GM12878 (cell line): ENCODE results near the gene RCL1. TPM values are rescaled to one million over a fixed set of nuclear protein-coding genes. Genes with fewer than 3 reads are reported as not detected.

ENCODE experiments used
- ATAC-seq: fragments of 200-7000 bp; cut with Tn5 transposase; 3 replicates; pipeline ENCODE4 v1.9.1; 2020; ENCODE audit warnings: mild to moderate bottlenecking, moderate library complexity
- BruUV-seq: library from RNA; stranded (reverse); fragments of 400-500 nt; replicated peaks from 2 replicates; lab custom pipeline; 2021; lab: Mats Ljungman, UMichigan
- CTCF ChIA-PET: fragments of 300-600 bp; sonication (Branson Sonifier 250); formaldehyde crosslinking; extraction: SDS; loops from one replicate; lab custom pipeline; 2021; ENCODE audit warnings: inconsistent platforms; lab: Yijun Ruan, JAX
- POLR2A ChIA-PET: fragments of 350-600 bp; formaldehyde crosslinking; extraction: SDS; loops from one replicate; lab custom pipeline; 2021; ENCODE audit warnings: inconsistent platforms; lab: Charles Lee
- RAD21 ChIA-PET: fragments of 300-600 bp; sonication (Branson Sonifier 250); formaldehyde crosslinking; loops from one replicate; lab custom pipeline; 2023; ENCODE audit warnings: antibody characterized with exemption; ENCODE audit not compliant: unreplicated experiment; lab: Charles Lee
- SMC1A ChIA-PET: fragments of 300-600 bp; sonication (Branson Sonifier 250); formaldehyde crosslinking; loops from one replicate; lab custom pipeline; 2023; ENCODE audit not compliant: unreplicated experiment, uncharacterized antibody; lab: Charles Lee
- DNase-seq: peaks from one replicate; pipeline ENCODE4 v3.0.0-alpha.2; 2011; ENCODE audit warnings: low read depth, low spot score
- FAIRE-seq: peaks from 3 replicates; lab custom pipeline; 2011; peaks lifted over from hg19 to GRCh38; lab: Jason Lieb, UNC
- H2AFZ ChIP-seq: 2 replicates; pipeline ENCODE4 v1.6.0; 2011; ENCODE audit warnings: low read depth, low read length, control low read depth; ENCODE audit not compliant: control insufficient read depth
- H3K27ac ChIP-seq: 2 replicates; pipeline ENCODE4 v1.5.1; 2011; ENCODE audit warnings: control low read depth; ENCODE audit not compliant: control insufficient read depth, insufficient read depth
- H3K27me3 ChIP-seq, 2 experiments: replicated peaks in 1 of 2; 2 replicates each; pipeline versions ENCODE4 v1.6.0 to v1.6.1; 2011; ENCODE audit warnings: low read length in 1 of 2; ENCODE audit not compliant: control insufficient read depth in 2 of 2, insufficient read depth in 2 of 2
- H3K36me3 ChIP-seq, 2 experiments: 2 replicates each; pipeline ENCODE4 v1.5.1; 2011; ENCODE audit warnings: low read length in 1 of 2; ENCODE audit not compliant: control insufficient read depth in 2 of 2, insufficient read depth in 2 of 2
- H3K4me1 ChIP-seq: 2 replicates; pipeline ENCODE4 v1.6.1; 2011; ENCODE audit warnings: mild to moderate bottlenecking, low read length, moderate library complexity, mixed read lengths; ENCODE audit not compliant: control insufficient read depth, insufficient read depth
- H3K4me2 ChIP-seq: 2 replicates; pipeline ENCODE4 v1.6.0; 2011; ENCODE audit warnings: control low read depth; ENCODE audit not compliant: control insufficient read depth, insufficient read depth
- H3K4me3 ChIP-seq: fragments of 200-600 bp; sonication (generic); 2 replicates; pipeline ENCODE4 v1.5.1; 2016
- H3K79me2 ChIP-seq: 2 replicates; pipeline ENCODE4 v1.6.0; 2011; ENCODE audit warnings: low read length; ENCODE audit not compliant: control insufficient read depth, insufficient read depth
- H3K9ac ChIP-seq: 2 replicates; pipeline ENCODE4 v1.8.0; 2011; ENCODE audit warnings: low read length, control low read depth, mixed read lengths; ENCODE audit not compliant: control insufficient read depth, insufficient read depth
- H3K9me3 ChIP-seq: replicated peaks from 3 replicates; pipeline ENCODE4 v1.5.1; 2011; ENCODE audit warnings: mild to moderate bottlenecking, low read length; ENCODE audit not compliant: control insufficient read depth, insufficient read depth
- H4K20me1 ChIP-seq: 2 replicates; pipeline ENCODE4 v1.6.0; 2011; ENCODE audit not compliant: control insufficient read depth, insufficient read depth
- EGR1 ChIP-seq, 2 experiments: IDR thresholded peaks; 1 replicate in 1 of 2; 2 replicates in 1 of 2; pipeline ENCODE4 v1.6.1; 2011 to 2012; ENCODE audit warnings: low read depth in 2 of 2, low read length in 2 of 2, borderline replicate concordance in 1 of 2, mild to moderate bottlenecking in 1 of 2, moderate library complexity in 1 of 2
- HDAC2 ChIP-seq: fragments of 200-600 bp; sonication (generic); IDR thresholded peaks from 2 replicates; pipeline ENCODE4 v1.6.1; 2017
- IRF4 ChIP-seq: IDR thresholded peaks from 2 replicates; pipeline ENCODE4 v1.6.1; 2011; ENCODE audit warnings: low read depth, low read length
- MEF2A ChIP-seq: IDR thresholded peaks from 2 replicates; pipeline ENCODE4 v1.6.1; 2011; ENCODE audit warnings: low read depth, mild to moderate bottlenecking, low read length, moderate library complexity; ENCODE audit not compliant: insufficient read depth
- MTA2 ChIP-seq: fragments of 450-650 bp; IDR thresholded peaks from 2 replicates; pipeline ENCODE4 v1.6.1; 2016; ENCODE audit warnings: low read depth, mild to moderate bottlenecking, moderate library complexity
- POLR2A ChIP-seq: IDR thresholded peaks from 2 replicates; pipeline ENCODE4 v1.6.1; 2011; ENCODE audit warnings: low read depth, mild to moderate bottlenecking, low read length
- RAD51 ChIP-seq: fragments of 450-650 bp; IDR thresholded peaks from 2 replicates; pipeline ENCODE4 v1.6.1; 2016; ENCODE audit warnings: moderate library complexity, mild to moderate bottlenecking, inconsistent platforms
- SMAD1 ChIP-seq: fragments of 450-650 bp; IDR thresholded peaks from 2 replicates; pipeline ENCODE4 v1.6.1; 2018; ENCODE audit warnings: mild to moderate bottlenecking, low read depth; ENCODE audit not compliant: partially characterized antibody
- SMAD5 ChIP-seq: IDR thresholded peaks from 2 replicates; pipeline ENCODE4 v1.6.1; 2016; ENCODE audit warnings: antibody characterized with exemption, low read depth
- TARDBP ChIP-seq: IDR thresholded peaks from 2 replicates; pipeline ENCODE4 v1.6.1; 2016; ENCODE audit warnings: borderline replicate concordance
- ZBTB33 ChIP-seq: fragments of 450-650 bp; IDR thresholded peaks from 2 replicates; pipeline ENCODE4 v1.6.1; 2017; ENCODE audit warnings: mild to moderate bottlenecking
- WGBS: methylation state at CpG from one replicate; pipeline ENCODE4 v1.1.6; 2016; ENCODE audit warnings: low lambda C conversion rate; ENCODE audit not compliant: insufficient replicate concordance, insufficient coverage; ENCODE audit errors: missing lambda C conversion rate; 5-methylcytosine and 5-hydroxymethylcytosine counted together
- in situ Hi-C: fragments of 300-500 bp; cut with MboI; formaldehyde crosslinking; loops from 9 replicates; pipeline ENCODE4 v1.14.3; 2018; ENCODE audit warnings: mixed read lengths
- intact Hi-C: fragments of 100-400 bp; cut with micrococcal nuclease; formaldehyde crosslinking; loops from one replicate; pipeline ENCODE4 v1.14.2; 2022; ENCODE audit not compliant: unreplicated experiment
- microRNA-seq: library from miRNA; unstranded; fragments of <30 nt; microRNA quantifications from one replicate; pipeline ENCODE4, GENCODE V29; 2018
- polyA plus RNA-seq, 11 experiments: library from polyadenylated mRNA; depleted of rRNA in 4 of 11; unstranded in 6 of 11; stranded (reverse) in 5 of 11; fragments of >200 nt; fragmentation: Nextera tagmentation in 4 of 11; fragmentation: Illumina TruSeq in 1 of 11; extraction: Ambion mirVana in 4 of 11; extraction: Trizol in 1 of 11; gene quantifications; 1 replicate in 1 of 11; 2 replicates in 10 of 11; pipeline versions ENCODE4 v1.2.1 to v1.2.3, GENCODE V29; 2011 to 2016; ENCODE audit warnings: inconsistent platforms in 2 of 11, missing spikeins in 2 of 11, low read depth in 1 of 11
- small RNA-seq: library from RNA; depleted of rRNA; stranded (forward); fragments of <200 nt; gene quantifications from one replicate; pipeline ENCODE3, GENCODE V24; 2014
- total RNA-seq, 4 experiments: library from RNA; depleted of rRNA in 3 of 4; stranded (reverse); fragments of >200 nt in 3 of 4; fragmentation: Illumina TruSeq in 1 of 4; extraction: Trizol in 1 of 4; gene quantifications; 2 replicates each; pipeline versions ENCODE4 v1.2.1 to v1.2.3, GENCODE V29; 2013 to 2021
- TF ChIP-seq, protein P1 (sequence below): fragments of 450-650 bp; IDR thresholded peaks from 2 replicates; pipeline ENCODE4 v1.6.1; 2018; ENCODE audit warnings: mild to moderate bottlenecking, low read depth, moderate library complexity; ENCODE audit not compliant: partially characterized antibody

RCL1 gene
- total and polyA plus RNA-seq, 10 of the 15 experiments (the other 5 are each of a cell fraction or from before 2014, with no cell fraction given): 21.1 to 46.8 (median 30.5) TPM

DNA sequence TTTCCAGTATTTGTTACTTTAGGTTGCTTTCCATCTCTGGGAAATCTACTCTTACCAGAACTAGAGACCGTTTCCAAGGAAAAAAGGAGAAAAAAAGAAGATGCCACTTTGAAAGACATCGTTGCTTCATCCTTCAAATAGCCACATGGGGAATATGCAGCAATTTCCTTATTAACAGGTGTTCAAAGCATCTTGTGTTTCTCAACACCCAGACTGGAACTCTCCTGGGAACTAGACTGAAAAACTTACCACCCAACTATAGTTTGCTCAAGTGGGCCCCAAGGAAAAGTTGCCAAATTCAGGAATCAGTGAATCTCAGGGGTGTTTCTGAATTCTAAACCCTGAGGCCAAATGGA is 112.4 kb downstream of the RCL1 start:
- H3K36me3 ChIP-seq: no peaks in the 10 kb centered on the region
- no peak for TF ChIP-seq SMAD1
- no peak for TF ChIP-seq SMAD5
- TF ChIP-seq, protein P1, sequence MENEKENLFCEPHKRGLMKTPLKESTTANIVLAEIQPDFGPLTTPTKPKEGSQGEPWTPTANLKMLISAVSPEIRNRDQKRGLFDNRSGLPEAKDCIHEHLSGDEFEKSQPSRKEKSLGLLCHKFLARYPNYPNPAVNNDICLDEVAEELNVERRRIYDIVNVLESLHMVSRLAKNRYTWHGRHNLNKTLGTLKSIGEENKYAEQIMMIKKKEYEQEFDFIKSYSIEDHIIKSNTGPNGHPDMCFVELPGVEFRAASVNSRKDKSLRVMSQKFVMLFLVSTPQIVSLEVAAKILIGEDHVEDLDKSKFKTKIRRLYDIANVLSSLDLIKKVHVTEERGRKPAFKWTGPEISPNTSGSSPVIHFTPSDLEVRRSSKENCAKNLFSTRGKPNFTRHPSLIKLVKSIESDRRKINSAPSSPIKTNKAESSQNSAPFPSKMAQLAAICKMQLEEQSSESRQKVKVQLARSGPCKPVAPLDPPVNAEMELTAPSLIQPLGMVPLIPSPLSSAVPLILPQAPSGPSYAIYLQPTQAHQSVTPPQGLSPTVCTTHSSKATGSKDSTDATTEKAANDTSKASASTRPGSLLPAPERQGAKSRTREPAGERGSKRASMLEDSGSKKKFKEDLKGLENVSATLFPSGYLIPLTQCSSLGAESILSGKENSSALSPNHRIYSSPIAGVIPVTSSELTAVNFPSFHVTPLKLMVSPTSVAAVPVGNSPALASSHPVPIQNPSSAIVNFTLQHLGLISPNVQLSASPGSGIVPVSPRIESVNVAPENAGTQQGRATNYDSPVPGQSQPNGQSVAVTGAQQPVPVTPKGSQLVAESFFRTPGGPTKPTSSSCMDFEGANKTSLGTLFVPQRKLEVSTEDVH: no peak
- no peak for TF ChIP-seq TARDBP
- TF ChIP-seq HDAC2: no peak
- no peak for TF ChIP-seq IRF4
- TF ChIP-seq EGR1 (IDR thresholded peaks at IDR 0.05; ENCODE audit: borderline replicate concordance in 1 of 2, low read depth in 2 of 2, low read length in 2 of 2): no peak
- TF ChIP-seq POLR2A: no peak
- no peak for TF ChIP-seq RAD51
- no peak for TF ChIP-seq MEF2A
- no peak for TF ChIP-seq ZBTB33
- no peak for TF ChIP-seq MTA2
- no peaks in the 10 kb centered on the region for H3K9me3 ChIP-seq
- 0 out of 2 replicates have a peak, but pooled peaks cover 4% of the 10 kb centered on the region for H3K4me1 ChIP-seq
- ATAC-seq: no peak
- intact Hi-C loops: no loop called here
- DNase-seq: no peak
- no peaks in the 10 kb centered on the region for H3K79me2 ChIP-seq
- ChIA-PET CTCF (no interaction called here), RAD21 (no interaction called here), SMC1A (no interaction called here), POLR2A (no interaction called here)
- no peak overlapping the region for H3K9ac ChIP-seq
- 36% methylated on average over 2 of the region's 2 CpGs for WGBS
- no peaks in the 10 kb centered on the region for H4K20me1 ChIP-seq
- no peak overlapping the region for H3K27ac ChIP-seq
- BruUV-seq: no TSS peak
- no peaks in the 10 kb centered on the region for H3K27me3 ChIP-seq
- in situ Hi-C loops: no loop called here
- no peak overlapping the region for H3K4me3 ChIP-seq
- FAIRE-seq: no peak
- H3K4me2 ChIP-seq: no peak overlapping the region
- no peak overlapping the region for H2AFZ ChIP-seq

Small RNA genes lying within 50 kb of the gene (microRNA-seq; reads per million reads assigned to microRNA genes)
- 151 reads per million, percentile 78 among the genes with 10 or more reads in this experiment for gene MIR101-2

Small RNA genes lying within 50 kb of the gene (small RNA-seq; reads per million reads assigned to genes)
- not detected for gene AL158147.1
- not detected for gene MIR101-2

Other genes starting within 250 kb of the RCL1 start
- 6.0 and 6.5 TPM in 2 replicates for gene PLPP6, start 130.7 kb upstream of the RCL1 start, total RNA-seq (2014; rRNA removed)
- gene PLPP6, start 130.7 kb upstream of the RCL1 start, total RNA-seq (2014; rRNA removed; fragmentation: Illumina TruSeq; extraction: Trizol): 5.2 and 5.7 TPM in 2 replicates
- 7.1 and 8.0 TPM in 2 replicates for gene PLPP6, start 130.7 kb upstream of the RCL1 start, total RNA-seq (2021)
- 5.0 and 5.7 TPM in 2 replicates for gene PLPP6, start 130.7 kb upstream of the RCL1 start, polyA plus RNA-seq (2011; rRNA removed)
- 7.9 and 9.6 TPM in 2 replicates for gene PLPP6, start 130.7 kb upstream of the RCL1 start, polyA plus RNA-seq (2014; fragmentation: Illumina TruSeq; extraction: Trizol)
- 1 to 10 TPM; 1.6 to 3.5 TPM for gene PLPP6, start 130.7 kb upstream of the RCL1 start, polyA plus RNA-seq (2014; fragmentation: Nextera tagmentation; extraction: Ambion mirVana)
- 7.2 and 7.7 TPM in 2 replicates for gene PLPP6, start 130.7 kb upstream of the RCL1 start, polyA plus RNA-seq (2014; rRNA removed)
- 10 to 100 TPM; 10.1 to 11.3 TPM for gene PLPP6, start 130.7 kb upstream of the RCL1 start, polyA plus RNA-seq (2016; fragmentation: Nextera tagmentation; extraction: Ambion mirVana)
- gene SPATA6L, start 126.5 kb upstream of the RCL1 start, total RNA-seq (2014; rRNA removed): 1.2 and 1.6 TPM in 2 replicates
- 0.89 and 1.1 TPM in 2 replicates for gene SPATA6L, start 126.5 kb upstream of the RCL1 start, total RNA-seq (2014; rRNA removed; fragmentation: Illumina TruSeq; extraction: Trizol)
- 1.6 and 2.1 TPM in 2 replicates for gene SPATA6L, start 126.5 kb upstream of the RCL1 start, total RNA-seq (2021)
- gene SPATA6L, start 126.5 kb upstream of the RCL1 start, polyA plus RNA-seq (2011; rRNA removed): 0.37 and 0.42 TPM in 2 replicates
- gene SPATA6L, start 126.5 kb upstream of the RCL1 start, polyA plus RNA-seq (2014; fragmentation: Illumina TruSeq; extraction: Trizol): 0.48 and 0.68 TPM in 2 replicates
- 1 to 10 TPM in 1 of 2 experiments, under 1 TPM in 1; 0.88 to 1.3 TPM for gene SPATA6L, start 126.5 kb upstream of the RCL1 start, polyA plus RNA-seq (2014; fragmentation: Nextera tagmentation; extraction: Ambion mirVana)
- gene SPATA6L, start 126.5 kb upstream of the RCL1 start, polyA plus RNA-seq (2014; rRNA removed): 0.94 and 2.0 TPM in 2 replicates
- gene SPATA6L, start 126.5 kb upstream of the RCL1 start, polyA plus RNA-seq (2016; fragmentation: Nextera tagmentation; extraction: Ambion mirVana): 1 to 10 TPM in 1 of 2 experiments, under 1 TPM in 1; 0.42 to 1.4 TPM
- gene CDC37L1, start 113.4 kb upstream of the RCL1 start, total RNA-seq (2014; rRNA removed): 8.1 and 10.9 TPM in 2 replicates
- 10.4 and 11.2 TPM in 2 replicates for gene CDC37L1, start 113.4 kb upstream of the RCL1 start, total RNA-seq (2014; rRNA removed; fragmentation: Illumina TruSeq; extraction: Trizol)
- gene CDC37L1, start 113.4 kb upstream of the RCL1 start, total RNA-seq (2021): 8.9 and 10.0 TPM in 2 replicates
- 6.1 and 11.6 TPM in 2 replicates for gene CDC37L1, start 113.4 kb upstream of the RCL1 start, polyA plus RNA-seq (2011; rRNA removed)
- gene CDC37L1, start 113.4 kb upstream of the RCL1 start, polyA plus RNA-seq (2014; fragmentation: Illumina TruSeq; extraction: Trizol): 8.4 and 11.5 TPM in 2 replicates
- 1 to 10 TPM; 2.2 to 3.6 TPM for gene CDC37L1, start 113.4 kb upstream of the RCL1 start, polyA plus RNA-seq (2014; fragmentation: Nextera tagmentation; extraction: Ambion mirVana)
- gene CDC37L1, start 113.4 kb upstream of the RCL1 start, polyA plus RNA-seq (2014; rRNA removed): 7.0 and 7.7 TPM in 2 replicates
- 10 to 100 TPM; 16.1 to 16.6 TPM for gene CDC37L1, start 113.4 kb upstream of the RCL1 start, polyA plus RNA-seq (2016; fragmentation: Nextera tagmentation; extraction: Ambion mirVana)
- 71.8 and 86.6 TPM in 2 replicates for gene AK3, start 51.7 kb upstream of the RCL1 start, total RNA-seq (2014; rRNA removed)
- gene AK3, start 51.7 kb upstream of the RCL1 start, total RNA-seq (2014; rRNA removed; fragmentation: Illumina TruSeq; extraction: Trizol): 34.7 and 38.2 TPM in 2 replicates
- 32.4 and 35.6 TPM in 2 replicates for gene AK3, start 51.7 kb upstream of the RCL1 start, total RNA-seq (2021)
- gene AK3, start 51.7 kb upstream of the RCL1 start, polyA plus RNA-seq (2011; rRNA removed): 44.5 and 69.0 TPM in 2 replicates
- gene AK3, start 51.7 kb upstream of the RCL1 start, polyA plus RNA-seq (2014; fragmentation: Illumina TruSeq; extraction: Trizol): 44.2 and 60.1 TPM in 2 replicates
- gene AK3, start 51.7 kb upstream of the RCL1 start, polyA plus RNA-seq (2014; fragmentation: Nextera tagmentation; extraction: Ambion mirVana): 10 to 100 TPM; 14.2 to 26.2 TPM
- 43.6 and 54.8 TPM in 2 replicates for gene AK3, start 51.7 kb upstream of the RCL1 start, polyA plus RNA-seq (2014; rRNA removed)
- 10 to 100 TPM; 50.6 to 52.5 TPM for gene AK3, start 51.7 kb upstream of the RCL1 start, polyA plus RNA-seq (2016; fragmentation: Nextera tagmentation; extraction: Ambion mirVana)
- gene JAK2, start 192.3 kb downstream of the RCL1 start, total RNA-seq (2014; rRNA removed): 14.0 and 18.3 TPM in 2 replicates
- gene JAK2, start 192.3 kb downstream of the RCL1 start, total RNA-seq (2014; rRNA removed; fragmentation: Illumina TruSeq; extraction: Trizol): 22.9 and 25.9 TPM in 2 replicates
- 15.4 and 18.3 TPM in 2 replicates for gene JAK2, start 192.3 kb downstream of the RCL1 start, total RNA-seq (2021)
- 12.4 and 18.2 TPM in 2 replicates for gene JAK2, start 192.3 kb downstream of the RCL1 start, polyA plus RNA-seq (2011; rRNA removed)
- 17.3 and 24.3 TPM in 2 replicates for gene JAK2, start 192.3 kb downstream of the RCL1 start, polyA plus RNA-seq (2014; fragmentation: Illumina TruSeq; extraction: Trizol)
- gene JAK2, start 192.3 kb downstream of the RCL1 start, polyA plus RNA-seq (2014; fragmentation: Nextera tagmentation; extraction: Ambion mirVana): 1 to 10 TPM; 4.1 to 4.9 TPM
- gene JAK2, start 192.3 kb downstream of the RCL1 start, polyA plus RNA-seq (2014; rRNA removed): 10.4 and 12.4 TPM in 2 replicates
- 10 to 100 TPM; 13.4 to 15.1 TPM for gene JAK2, start 192.3 kb downstream of the RCL1 start, polyA plus RNA-seq (2016; fragmentation: Nextera tagmentation; extraction: Ambion mirVana)